Limb (tissue), 2 donors: ENCODE data around the gene TRIP4.
A peak's percentile ranks its signal among the peaks of the same experiment; 100 is the strongest.

Experiments
- DNase-seq, 2 donors: peaks; one replicate each; pipeline ENCODE4 v3.0.0-alpha.2; 2016; ENCODE audit errors: extremely low spot score in 2 of 2

Gene TRIP4

DNA sequence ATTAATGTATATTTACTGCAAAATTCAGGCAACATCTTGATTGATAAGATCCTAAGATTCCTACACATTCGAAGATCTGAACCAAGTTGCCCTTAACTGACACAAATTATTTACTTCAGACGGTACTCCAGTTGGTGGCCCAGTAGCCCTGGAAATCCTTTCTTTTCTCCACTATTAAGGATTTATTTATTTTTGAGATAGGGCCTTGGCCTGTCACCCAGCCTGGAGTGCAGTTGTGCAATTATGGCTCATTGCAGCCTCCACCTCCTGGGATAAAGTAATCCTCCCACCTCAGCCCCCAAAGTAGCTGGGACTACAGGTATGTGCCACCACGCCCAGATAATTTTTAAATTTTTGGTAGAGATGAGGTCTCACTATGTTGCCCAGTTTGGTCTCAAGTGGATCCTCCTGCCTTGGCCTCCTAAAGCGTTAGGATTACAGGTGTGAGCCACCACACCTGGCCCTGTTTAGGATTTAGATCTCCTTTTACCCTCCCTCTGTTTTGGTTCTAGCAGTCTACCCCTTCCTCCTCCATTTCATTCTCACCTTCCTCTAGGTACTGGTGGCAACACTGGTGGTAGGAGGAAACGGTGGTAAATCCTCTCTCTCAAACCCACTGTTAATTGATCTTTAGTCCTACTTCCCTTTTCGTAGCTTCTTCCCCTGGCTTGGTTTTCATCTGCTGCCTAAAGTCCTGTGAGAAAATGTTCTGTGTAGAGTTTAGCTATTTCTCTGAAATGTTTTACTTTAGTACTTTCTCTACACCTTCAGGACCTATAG is 60.1 kb downstream of the TRIP4 start:
- no peak for DNase-seq

DNA sequence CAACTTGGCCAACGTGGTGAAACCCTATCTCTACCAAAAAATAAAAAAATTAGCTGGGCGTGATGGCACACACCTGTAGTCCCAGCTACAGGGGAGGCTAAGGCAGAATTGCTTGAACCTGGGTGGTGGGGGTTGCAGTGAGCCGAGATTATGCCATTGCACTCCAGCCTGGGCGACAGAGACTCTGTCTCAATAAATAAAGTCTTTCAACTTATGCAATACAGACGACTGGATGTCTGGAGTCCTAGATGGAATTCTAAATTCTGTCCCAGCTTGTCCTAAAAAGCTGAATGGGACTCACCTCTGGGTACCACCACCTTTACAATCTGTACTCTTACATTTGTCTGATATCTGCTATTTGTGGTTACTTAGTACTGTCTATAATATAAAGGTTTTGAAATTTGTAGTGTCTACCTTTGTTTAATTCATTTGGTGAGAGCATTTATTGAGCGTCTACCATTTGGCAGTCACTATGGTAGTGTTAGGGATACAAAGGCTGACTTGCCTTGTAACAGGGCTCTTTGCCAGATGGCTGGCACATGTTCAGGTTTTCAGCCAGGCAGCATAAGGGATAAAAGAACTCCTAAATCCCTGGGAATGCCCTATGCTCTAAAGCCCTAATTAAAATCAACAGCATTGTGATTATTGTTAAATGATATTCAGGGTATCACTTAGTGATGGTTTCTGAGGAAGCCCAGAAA is 65.5 kb downstream of the TRIP4 start:
- DNase-seq, result peak in 1 of 2 donors; percentile 50

DNA sequence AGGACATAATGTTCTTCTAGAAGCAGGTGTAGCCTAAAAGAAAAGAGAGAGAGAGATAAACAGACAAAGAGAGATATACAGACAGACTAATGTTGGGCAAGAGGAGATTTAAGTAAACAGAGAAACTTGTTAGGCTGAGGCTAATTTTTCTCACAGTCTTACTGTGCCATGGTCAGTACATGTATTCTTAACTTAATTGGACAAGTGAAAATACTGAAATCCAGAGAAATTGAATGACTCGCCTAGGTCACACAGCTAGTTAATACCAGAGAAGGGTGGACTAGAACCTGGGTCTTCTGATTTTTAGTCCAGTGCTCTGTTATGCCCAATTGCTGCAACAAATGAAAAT is 66.0 kb downstream of the TRIP4 start:
- no peak for DNase-seq

DNA sequence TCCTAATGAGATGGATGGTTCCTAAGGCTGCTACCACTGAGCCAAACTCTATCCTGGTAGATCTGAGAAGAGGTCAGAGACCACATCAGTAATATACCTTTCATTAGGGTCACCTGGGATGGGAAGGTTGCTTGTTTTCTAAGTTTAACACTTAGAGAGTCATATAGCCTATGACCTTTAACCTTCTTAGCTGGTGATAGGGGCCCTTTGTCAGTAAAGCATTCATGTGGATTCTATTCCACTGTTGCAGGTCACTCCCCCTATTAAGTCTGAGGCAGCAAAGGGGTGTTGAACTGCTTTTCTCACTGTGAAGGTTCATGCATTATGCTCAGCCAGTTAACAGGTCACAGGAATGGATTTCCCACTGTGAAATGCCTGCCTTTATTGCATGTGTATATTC is 66.6 kb downstream of the TRIP4 start:
- no peak for DNase-seq

GRCh38 chr15:64455961-64456371 is 68.3 kb downstream of the TRIP4 start:
- DNase-seq, result no peak

DNA sequence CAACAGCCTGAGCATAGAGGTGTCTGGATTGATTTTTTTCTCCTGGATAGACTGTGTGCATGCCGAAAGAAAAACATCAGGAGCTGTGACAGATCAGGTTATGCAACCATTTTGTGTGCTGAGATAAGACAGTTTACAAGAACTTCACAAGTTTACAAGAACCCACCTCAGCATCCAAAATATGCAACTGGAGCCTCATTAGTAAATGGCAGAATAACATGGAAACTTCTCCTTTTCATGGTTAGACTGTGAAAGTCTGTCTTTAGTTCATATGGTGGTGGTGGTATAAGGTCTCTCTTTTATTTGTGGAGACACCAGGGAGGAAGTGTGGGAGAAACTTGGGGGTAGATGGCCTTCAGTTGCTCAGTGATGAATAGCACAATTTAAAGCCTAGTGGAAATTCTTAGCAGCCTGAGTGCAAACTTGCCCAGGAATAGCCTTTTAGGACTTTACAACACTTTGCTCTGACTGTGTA is 69.0 kb downstream of the TRIP4 start:
- DNase-seq, result no peak

GRCh38 chr15:64459066-64459781 is 71.6 kb downstream of the TRIP4 start:
- no peak for DNase-seq

DNA sequence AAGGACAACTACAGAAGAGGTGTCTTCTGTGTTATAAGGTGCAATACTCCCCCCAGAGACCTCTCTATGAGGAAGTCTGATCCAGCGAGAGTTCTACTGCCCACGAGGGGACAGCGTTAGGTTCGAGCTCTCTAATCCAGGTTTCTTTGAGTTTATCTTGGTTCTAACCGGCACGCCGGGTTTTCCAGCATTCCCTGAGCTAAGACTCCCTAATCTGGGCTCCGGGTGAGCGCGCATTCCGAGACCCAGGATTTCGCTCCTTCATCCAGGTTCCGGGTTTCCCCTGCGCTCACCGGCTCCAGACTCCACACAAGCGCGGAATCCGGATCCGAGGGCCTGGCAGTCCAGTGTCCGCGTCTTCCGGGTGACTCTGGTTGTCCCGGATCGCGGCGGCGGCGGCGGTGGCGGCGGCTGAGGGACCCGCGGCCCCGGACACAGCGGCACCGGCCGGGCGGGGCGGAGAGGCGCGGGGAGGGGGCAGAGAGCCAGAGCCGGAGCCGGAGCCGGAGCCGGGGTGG is 72.6 kb downstream of the TRIP4 start, which contains the start of gene ZNF609:
TSS of gene ZNF609 (plus strand) at position 373 of the 518 bp plus-strand sequence. CDS start 38,842 bp downstream, outside the sequence.
- peak; percentile 89 to 100 for DNase-seq

GRCh38 chr15:64460724-64461720 is 73.4 kb downstream of the TRIP4 start:
- DNase-seq, result no peak

DNA sequence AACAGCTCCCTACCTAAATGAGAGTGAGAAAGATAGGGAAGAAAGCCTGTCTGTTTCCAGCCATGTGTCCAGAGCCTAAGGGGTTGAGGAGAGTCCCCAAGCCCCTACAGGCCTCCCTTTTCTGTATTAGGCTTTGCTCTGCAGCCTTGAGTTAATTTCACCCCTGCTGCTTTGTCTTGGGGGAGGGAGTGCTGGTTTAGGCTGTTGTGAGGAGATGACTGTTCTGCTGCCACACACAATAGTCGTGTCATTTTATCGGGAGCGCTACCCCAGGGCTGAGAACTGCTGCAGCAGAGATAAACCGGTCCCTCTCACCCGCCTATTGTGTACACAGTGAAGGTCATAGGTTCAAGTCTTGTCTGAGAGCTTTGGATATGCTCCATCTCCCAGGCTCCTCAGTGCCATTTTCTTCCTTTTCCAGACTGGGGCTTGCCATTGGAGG is 74.1 kb downstream of the TRIP4 start:
- DNase-seq, result peak in 1 of 2 donors; percentile 49

DNA sequence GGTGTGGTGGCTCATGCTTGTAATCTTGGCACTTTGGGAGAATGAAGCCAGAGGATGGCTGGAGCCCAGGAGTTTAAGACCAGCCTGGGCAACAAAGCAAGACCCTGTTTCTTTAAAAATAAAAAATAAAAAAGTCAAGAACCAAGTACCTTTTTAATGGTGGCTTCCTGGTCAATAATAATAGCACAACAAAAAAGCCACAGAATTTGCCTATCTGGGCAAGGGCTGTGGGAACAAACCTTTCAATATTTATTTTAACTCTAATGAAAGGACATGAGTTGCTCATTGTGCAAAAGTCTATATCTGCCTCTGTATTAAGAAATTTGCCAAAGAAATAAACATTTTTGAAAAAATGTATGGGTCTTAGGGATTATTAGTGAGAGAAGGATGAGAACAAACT is 74.9 kb downstream of the TRIP4 start:
- DNase-seq, result no peak

- DNase-seq, result no peak
Measured at GRCh38 chr15:64464276-64465005, 76.8 kb downstream of the TRIP4 start.

- DNase-seq, result no peak
Measured at GRCh38 chr15:64466408-64467141, 78.9 kb downstream of the TRIP4 start.

DNA sequence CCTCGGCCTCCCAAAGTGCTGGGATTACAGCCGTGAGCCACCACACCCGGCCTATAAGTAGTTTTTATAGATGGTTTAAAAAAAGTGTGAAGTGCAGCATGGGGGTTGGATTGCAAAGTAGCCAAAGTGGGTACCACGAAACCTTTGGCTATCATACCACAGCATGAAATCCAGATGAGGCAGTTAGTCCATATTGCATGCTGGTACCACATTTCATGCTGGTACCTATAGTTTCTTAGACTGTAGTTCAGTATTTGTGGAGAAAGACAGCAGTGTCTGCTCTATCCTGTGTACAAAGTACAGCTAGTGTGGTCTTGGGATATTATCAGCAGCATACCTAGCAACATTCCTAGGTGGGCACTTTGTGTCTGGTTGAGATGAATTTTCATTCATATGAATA is 84.5 kb downstream of the TRIP4 start:
- no peak for DNase-seq

DNA sequence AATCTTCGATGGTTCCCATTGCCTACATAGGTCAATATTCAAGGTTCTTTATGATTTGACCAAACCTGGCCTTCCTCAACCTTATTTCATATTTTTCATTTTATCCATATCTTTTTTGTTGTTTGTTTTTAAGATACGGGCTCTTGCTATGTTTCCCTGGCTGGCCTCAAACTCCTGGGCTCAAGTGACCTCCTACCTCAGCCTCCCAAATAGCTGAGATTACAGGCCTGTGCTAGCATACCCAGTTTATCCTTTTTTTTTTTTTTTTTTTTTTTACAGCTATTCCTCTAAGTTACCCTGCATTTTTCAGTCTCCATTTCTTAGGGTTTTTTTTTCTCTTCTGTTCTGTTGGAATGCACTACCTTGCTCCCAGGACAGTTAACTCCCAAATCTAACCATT is 87.2 kb downstream of the TRIP4 start:
- no peak for DNase-seq

GRCh38 chr15:64476550-64476949 is 88.9 kb downstream of the TRIP4 start:
- DNase-seq, result no peak

- no peak for DNase-seq
Measured at GRCh38 chr15:64478863-64479262, 91.2 kb downstream of the TRIP4 start.

DNA sequence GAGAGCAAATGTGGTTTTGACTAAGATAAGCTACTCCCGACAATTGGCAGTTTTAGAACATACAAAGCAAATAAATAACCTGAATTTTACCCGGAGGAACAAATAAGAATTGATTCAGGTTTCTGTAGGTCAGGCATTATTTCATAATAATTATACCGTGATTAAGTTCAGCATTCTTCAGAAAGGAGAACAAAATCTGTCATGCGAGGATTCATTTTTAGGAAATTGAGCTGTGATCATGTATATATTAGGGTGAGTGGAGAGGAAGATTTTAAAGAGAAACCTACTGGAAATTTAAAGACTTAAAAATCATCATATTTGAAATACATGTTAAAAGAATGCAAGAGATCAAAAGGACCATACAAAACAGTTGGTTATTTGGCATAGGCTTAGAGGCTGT is 93.3 kb downstream of the TRIP4 start:
- no peak for DNase-seq

DNA sequence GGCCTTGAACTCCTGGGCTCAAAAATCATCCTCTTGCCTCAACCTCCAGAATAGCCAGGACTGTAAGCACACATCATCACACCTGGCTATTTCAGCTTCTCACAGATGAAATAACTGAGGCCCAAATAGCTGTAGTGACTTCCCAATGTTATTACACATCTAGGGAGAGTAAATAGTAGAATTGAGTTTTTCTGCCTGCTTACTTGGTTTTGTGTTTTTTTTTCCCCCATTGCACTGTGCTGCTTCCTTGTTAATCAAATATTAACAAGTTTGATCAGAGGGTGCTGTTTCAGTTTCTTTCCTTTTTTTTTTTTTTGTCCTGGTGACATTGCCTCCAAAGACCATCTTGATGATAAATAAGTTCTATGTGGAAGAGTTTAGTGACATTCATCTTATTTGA is 96.1 kb downstream of the TRIP4 start:
- DNase-seq, result no peak
